Heart left ventricle (tissue), 16 donors: ENCODE data around the gene CNKSR3. TPM values are rescaled to one million over a fixed set of nuclear protein-coding genes. Genes with fewer than 3 reads are reported as not detected.

Experiments
- ATAC-seq, 4 donors: fragments of 200-7000 bp; cut with Tn5 transposase; one replicate each; pipeline ENCODE4 v1.9.1; 2020 to 2022; ENCODE audit warnings: moderate library complexity in 4 of 4, mild to moderate bottlenecking in 3 of 4, moderate number of reproducible peaks in 1 of 4
- DNase-seq, 5 donors: peaks; one replicate each; pipeline ENCODE4 v3.0.0-alpha.2; 2020
- H3K27ac ChIP-seq, 12 donors: fragments of 200-600 bp; sonication (generic) in 4 of 12; one replicate each; pipeline versions ENCODE4 v1.5.0 to v1.8.0; 2016 to 2022; ENCODE audit warnings: mild to moderate bottlenecking in 2 of 12
- H3K27me3 ChIP-seq, 9 donors: fragments of 200-600 bp; sonication (generic) in 2 of 9; one replicate each; pipeline versions ENCODE4 v1.5.1 to v1.8.0; 2016 to 2022; ENCODE audit warnings: mild to moderate bottlenecking in 3 of 9
- H3K36me3 ChIP-seq, 9 donors: fragments of 200-600 bp; sonication (generic) in 2 of 9; one replicate each; pipeline versions ENCODE4 v1.5.0 to v1.8.0; 2018 to 2022; ENCODE audit warnings: mild to moderate bottlenecking in 2 of 9
- H3K4me1 ChIP-seq, 12 donors: fragments of 200-600 bp; sonication (generic) in 4 of 12; one replicate each; pipeline versions ENCODE4 v1.5.0 to v1.8.0; 2016 to 2022; ENCODE audit warnings: mild to moderate bottlenecking in 3 of 12
- H3K4me3 ChIP-seq, 12 donors: fragments of 200-600 bp; sonication (generic) in 4 of 12; one replicate each; pipeline versions ENCODE4 v1.5.0 to v1.8.0; 2017 to 2022; ENCODE audit warnings: mild to moderate bottlenecking in 9 of 12, moderate library complexity in 4 of 12
- H3K9me3 ChIP-seq, 12 donors: fragments of 200-600 bp; sonication (generic) in 4 of 12; one replicate each; pipeline versions ENCODE4 v1.5.0 to v1.8.0; 2016 to 2022; ENCODE audit warnings: mild to moderate bottlenecking in 1 of 12
- POLR2A ChIP-seq, 2 donors: fragments of 450-650 bp; IDR thresholded peaks; one replicate each; pipeline ENCODE4 v1.6.1; 2017; ENCODE audit warnings: antibody characterized with exemption in 2 of 2, mild to moderate bottlenecking in 2 of 2, moderate library complexity in 2 of 2
- WGBS, 4 donors: extraction: QIAGEN DNeasy Blood & Tissue Kit in 2 of 4; methylation state at CpG; one replicate each; pipeline versions ENCODE4 v1.1.5 to v1.1.7; 2013 to 2018; 5-methylcytosine and 5-hydroxymethylcytosine counted together
- intact Hi-C, 10 donors: fragments of 100-400 bp; cut with DNase I; formaldehyde crosslinking; loops; one replicate each; pipeline versions ENCODE4 v1.11.1 to v1.14.2; 2022
- polyA plus RNA-seq, 2 donors: library from polyadenylated mRNA; stranded (reverse); fragments of 200-250 nt; gene quantifications; one replicate each; pipeline ENCODE4 v1.2.3, GENCODE V29; 2013
- total RNA-seq, 9 donors: library from RNA; depleted of rRNA in 2 of 9; stranded (reverse); fragments of >200 nt in 2 of 9; fragmentation: NEBNext Ultra II Directional in 3 of 9; extraction: Animal tissue kit (Norgen Biotek cat#: 25700) in 3 of 9; gene quantifications; one replicate each; pipeline versions ENCODE4 v1.1.0 to v1.2.4, GENCODE V29; 2016 to 2023
- TF ChIP-seq, protein P1 (sequence below), 12 donors: fragments of 200-600 bp; sonication (generic) in 4 of 12; IDR thresholded peaks; one replicate each; pipeline versions ENCODE4 v1.5.0 to v1.8.0; 2018 to 2022; ENCODE audit warnings: antibody characterized with exemption in 12 of 12, mild to moderate bottlenecking in 5 of 12
- donor health status: ischemic (EF 13 %, LVEDD 7.1; RV severe dilation, severe dysfunction).
- donor health status: healthy with polysubstance abuse.
- donor health status: DM: no; HTN: yes; CAD: no.
- donor health status: DM: no; HTN: no; CAD: no.
- donor health status: ischemic (EF 25% LVEDD 6.9; RV normal size, moderate dysfunction).
- donor health status: ischemic (EF 25% LVEDD 5.7; RV mildly dilated, moderate dysfunction).
- donor health status: healthy.
- donor health status: DM: yes; HTN: yes; CAD: no.
- donor health status: ischemic (EF 35%, LVEDD 5.7; RV mildly dilated, moderate dysfunction).
- donor health status: nonischemic (EF 11% LVEDD 7.7; RV severe dilation, severe dysfunction).
- donor health status: DM: yes; HTN: yes; CAD: no.
- donor health status: PGD.
- donor health status: ischemic (EF 29% LVEDD 5.4; RV normal size, mild dysfunction).
- donor health status: nonischemic (EF 23%, LVEDD 6.1; RV moderate dilation, normal function).

Gene CNKSR3
- total and polyA plus RNA-seq, 11 donors, result 5.9 to 30.7 (median 17.7) TPM

GRCh38 chr6:154532426-154532825 lies 21.9 kb upstream of the CNKSR3 start:
- DNase-seq (no peak), ATAC-seq (no peak)
- Histone ChIP-seq H3K36me3 (no peaks in the 10 kb centered on the region), H3K27ac (no peak overlapping the region), H3K9me3 (no peaks in the 10 kb centered on the region), H3K27me3 (no peaks in the 10 kb centered on the region), H3K4me1 (no peaks in the 10 kb centered on the region), H3K4me3 (no peak overlapping the region)
- TF ChIP-seq, protein P1, sequence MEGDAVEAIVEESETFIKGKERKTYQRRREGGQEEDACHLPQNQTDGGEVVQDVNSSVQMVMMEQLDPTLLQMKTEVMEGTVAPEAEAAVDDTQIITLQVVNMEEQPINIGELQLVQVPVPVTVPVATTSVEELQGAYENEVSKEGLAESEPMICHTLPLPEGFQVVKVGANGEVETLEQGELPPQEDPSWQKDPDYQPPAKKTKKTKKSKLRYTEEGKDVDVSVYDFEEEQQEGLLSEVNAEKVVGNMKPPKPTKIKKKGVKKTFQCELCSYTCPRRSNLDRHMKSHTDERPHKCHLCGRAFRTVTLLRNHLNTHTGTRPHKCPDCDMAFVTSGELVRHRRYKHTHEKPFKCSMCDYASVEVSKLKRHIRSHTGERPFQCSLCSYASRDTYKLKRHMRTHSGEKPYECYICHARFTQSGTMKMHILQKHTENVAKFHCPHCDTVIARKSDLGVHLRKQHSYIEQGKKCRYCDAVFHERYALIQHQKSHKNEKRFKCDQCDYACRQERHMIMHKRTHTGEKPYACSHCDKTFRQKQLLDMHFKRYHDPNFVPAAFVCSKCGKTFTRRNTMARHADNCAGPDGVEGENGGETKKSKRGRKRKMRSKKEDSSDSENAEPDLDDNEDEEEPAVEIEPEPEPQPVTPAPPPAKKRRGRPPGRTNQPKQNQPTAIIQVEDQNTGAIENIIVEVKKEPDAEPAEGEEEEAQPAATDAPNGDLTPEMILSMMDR (IDR thresholded peaks at IDR 0.05), result no peak
- TF ChIP-seq POLR2A (IDR thresholded peaks at IDR 0.05), result no peak
- intact Hi-C loops, result no loop called here
- 66 to 76% (median 69%) methylated on average over 4 of the region's 4 CpGs for WGBS, 4 donors

DNA sequence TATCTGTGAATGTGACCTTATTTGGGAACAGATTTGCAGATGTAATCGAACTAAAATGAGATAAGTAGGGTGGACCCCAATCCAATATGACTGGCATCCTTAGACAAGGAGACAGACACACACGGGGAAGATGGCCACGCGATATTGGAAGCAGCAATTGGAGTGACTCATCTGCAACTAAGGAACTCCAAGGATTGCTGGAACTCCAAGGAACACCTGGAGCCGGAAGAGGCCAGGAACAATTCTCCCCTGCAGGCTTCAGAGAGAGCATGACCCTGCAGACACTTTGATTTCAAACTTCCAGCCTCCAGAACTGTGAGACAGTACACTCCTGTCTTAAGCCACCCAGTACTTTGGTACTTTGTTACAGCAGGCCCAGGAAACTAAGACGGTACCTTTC lies 19.5 kb upstream of the CNKSR3 start:
- intact Hi-C loops, result no loop called here
- H3K27ac ChIP-seq, result no peak overlapping the region
- H3K4me1 ChIP-seq, result no peaks in the 10 kb centered on the region
- DNase-seq, result no peak
- 95 to 97% (median 95%) methylated on average over 6 of the region's 6 CpGs for WGBS, 4 donors
- no peaks in the 10 kb centered on the region for H3K9me3 ChIP-seq
- TF ChIP-seq, protein P1 (IDR thresholded peaks at IDR 0.05), result no peak
- TF ChIP-seq POLR2A (IDR thresholded peaks at IDR 0.05), result no peak
- no peaks in the 10 kb centered on the region for H3K36me3 ChIP-seq
- ATAC-seq, result no peak
- no peaks in the 10 kb centered on the region for H3K27me3 ChIP-seq
- no peak overlapping the region for H3K4me3 ChIP-seq

GRCh38 chr6:154528310-154528915 lies 17.9 kb upstream of the CNKSR3 start:
- WGBS, 4 donors, result 85 to 93% (median 89%) methylated on average over 3 of the region's 3 CpGs
- no peak for ATAC-seq

GRCh38 chr6:154526996-154527395 lies 16.5 kb upstream of the CNKSR3 start:
- no peaks in the 10 kb centered on the region for H3K36me3 ChIP-seq
- H3K27ac ChIP-seq, result no peak overlapping the region
- no peak overlapping the region for H3K4me3 ChIP-seq
- TF ChIP-seq, protein P1 (IDR thresholded peaks at IDR 0.05), result no peak
- TF ChIP-seq POLR2A (IDR thresholded peaks at IDR 0.05), result no peak
- DNase-seq (no peak), ATAC-seq (no peak)
- intact Hi-C loops, result no loop called here
- no peaks in the 10 kb centered on the region for H3K27me3 ChIP-seq
- no peaks in the 10 kb centered on the region for H3K9me3 ChIP-seq
- WGBS, 4 donors, result 76 to 100% (median 86%) methylated on average over 1 of the region's 1 CpG
- no peaks in the 10 kb centered on the region for H3K4me1 ChIP-seq

More at GRCh38 chr6:154528310-154528915, 17.9 kb upstream of the CNKSR3 start:
- Histone ChIP-seq H3K27ac (no peak overlapping the region), H3K9me3 (no peaks in the 10 kb centered on the region), H3K36me3 (no peaks in the 10 kb centered on the region), H3K4me1 (no peaks in the 10 kb centered on the region), H3K27me3 (no peaks in the 10 kb centered on the region), H3K4me3 (no peak overlapping the region)
- intact Hi-C loops, result no loop called here
- TF ChIP-seq, protein P1 (IDR thresholded peaks at IDR 0.05), result no peak
- TF ChIP-seq POLR2A (IDR thresholded peaks at IDR 0.05), result no peak
- DNase-seq, result no peak
